Panc1 (cell line): ENCODE results near the gene ARHGAP32. TPM values are rescaled to one million over a fixed set of nuclear protein-coding genes. Genes with fewer than 3 reads are reported as not detected.
"Not testable (repeated sequence)": the region's sequence is repeated elsewhere in the genome, so short reads cannot be mapped to it uniquely, and the experiment has no call there.

ENCODE experiments used
- ATAC-seq: fragments of 200-7000 bp; cut with Tn5 transposase; 2 replicates; pipeline ENCODE4 v1.9.1; 2020; ENCODE audit warnings: mild to moderate bottlenecking, moderate library complexity
- BruUV-seq: library from RNA; stranded (reverse); fragments of 400-500 nt; replicated peaks from 2 replicates; lab custom pipeline; 2021; lab: Mats Ljungman, UMichigan
- CTCF ChIA-PET: fragments of 300-600 bp; sonication (Branson Sonifier 250); formaldehyde crosslinking; loops from one replicate; lab custom pipeline; 2022; ENCODE audit warnings: antibody characterized with exemption; lab: Charles Lee
- POLR2A ChIA-PET: fragments of 300-600 bp; sonication (Branson Sonifier 250); formaldehyde crosslinking; loops from one replicate; lab custom pipeline; 2022; ENCODE audit warnings: antibody characterized with exemption; lab: Charles Lee
- DNase-seq: peaks from one replicate; pipeline ENCODE4 v3.0.0-alpha.2; 2010; ENCODE audit warnings: low read depth, low spot score
- H3K27ac ChIP-seq: 2 replicates; pipeline ENCODE4 v1.5.1; 2011; ENCODE audit warnings: mild to moderate bottlenecking, low read length, inconsistent platforms
- H3K27me3 ChIP-seq: fragments of 200-500 bp; sonication (Bioruptor generic); 2 replicates; pipeline ENCODE4 v1.6.0; 2014; ENCODE audit warnings: low read length, inconsistent platforms; ENCODE audit not compliant: control insufficient read depth, insufficient read depth
- H3K36me3 ChIP-seq: fragments of 200-500 bp; sonication (Bioruptor generic); 2 replicates; pipeline ENCODE4 v1.5.1; 2014; ENCODE audit warnings: inconsistent platforms, mild to moderate bottlenecking, low read length, moderate library complexity; ENCODE audit not compliant: control insufficient read depth, insufficient read depth
- H3K4me1 ChIP-seq: 2 replicates; pipeline ENCODE4 v1.5.1; 2011; ENCODE audit warnings: inconsistent platforms, mild to moderate bottlenecking, low read length, moderate library complexity; ENCODE audit not compliant: control insufficient read depth, insufficient read depth
- H3K4me3 ChIP-seq, 2 experiments: 2 replicates each; pipeline ENCODE4 v1.5.1; 2011 to 2012; ENCODE audit warnings: low read depth in 2 of 2, low read length in 2 of 2, mild to moderate bottlenecking in 2 of 2, inconsistent platforms in 1 of 2, moderate library complexity in 1 of 2
- H3K9me3 ChIP-seq: fragments of 200-500 bp; sonication (Bioruptor generic); 2 replicates; pipeline ENCODE4 v1.5.1; 2014; ENCODE audit warnings: low read depth, mild to moderate bottlenecking, inconsistent platforms, low read length, moderate library complexity; ENCODE audit not compliant: control insufficient read depth, insufficient read depth
- CTCF ChIP-seq: fragments of 450-650 bp; IDR thresholded peaks from 2 replicates; pipeline ENCODE4 v1.5.1; 2017; ENCODE audit warnings: mild to moderate bottlenecking
- POLR2AphosphoS5 ChIP-seq: IDR thresholded peaks from 2 replicates; pipeline ENCODE4 v1.6.1; 2012; ENCODE audit warnings: mild to moderate bottlenecking, low read depth, low read length, moderate library complexity
- SIN3A ChIP-seq: IDR thresholded peaks from 2 replicates; pipeline ENCODE4 v1.6.1; 2012; ENCODE audit warnings: low read depth, mild to moderate bottlenecking, low read length, moderate library complexity, borderline replicate concordance; ENCODE audit not compliant: insufficient read depth
- TCF7L2 ChIP-seq: IDR thresholded peaks from 2 replicates; pipeline ENCODE4 v1.6.1; 2011; ENCODE audit warnings: mild to moderate bottlenecking, low read depth, low read length, inconsistent platforms
- in situ Hi-C: cut with HindIII; loops from 2 replicates; pipeline ENCODE4 v1.10.0; 2016; ENCODE audit warnings: low sequenced_read_pairs, low pct_unique_long_range_greater_than_20kb
- intact Hi-C: fragments of 100-400 bp; cut with micrococcal nuclease; formaldehyde crosslinking; loops from one replicate; pipeline ENCODE4 v1.10.0; 2022; ENCODE audit not compliant: unreplicated experiment
- total RNA-seq: library from RNA; stranded (reverse); gene quantifications from one replicate; pipeline ENCODE4 v1.2.1, GENCODE V29; 2021; ENCODE audit not compliant: unreplicated experiment
- TF ChIP-seq, protein P1 (sequence below), 2 experiments: IDR thresholded peaks; 2 replicates each; pipeline ENCODE4 v1.6.1; 2011 to 2012; ENCODE audit warnings: low read depth in 2 of 2, control low read depth in 1 of 2, low read length in 1 of 2, mild to moderate bottlenecking in 1 of 2, moderate library complexity in 1 of 2; ENCODE audit not compliant: insufficient read depth in 1 of 2

The ARHGAP32 gene
- total RNA-seq, 1 experiment from 2014 or later, result 44.6 TPM

- H3K4me1 ChIP-seq, result no peaks in the 10 kb centered on the region; the same call in 1 of the 2 replicates
- ATAC-seq (no peak), DNase-seq (no peak)
- in situ Hi-C loops, result no loop called here
- POLR2A ChIA-PET, result no interaction called here
- no peaks in the 10 kb centered on the region for H3K27me3 ChIP-seq
- BruUV-seq, result no TSS peak
- no peaks in the 10 kb centered on the region for H3K36me3 ChIP-seq
- intact Hi-C loops, result no loop called here
- no peaks in the 10 kb centered on the region for H3K9me3 ChIP-seq
- TF ChIP-seq TCF7L2, result no peak
- no peak for TF ChIP-seq SIN3A
- TF ChIP-seq, protein P1, sequence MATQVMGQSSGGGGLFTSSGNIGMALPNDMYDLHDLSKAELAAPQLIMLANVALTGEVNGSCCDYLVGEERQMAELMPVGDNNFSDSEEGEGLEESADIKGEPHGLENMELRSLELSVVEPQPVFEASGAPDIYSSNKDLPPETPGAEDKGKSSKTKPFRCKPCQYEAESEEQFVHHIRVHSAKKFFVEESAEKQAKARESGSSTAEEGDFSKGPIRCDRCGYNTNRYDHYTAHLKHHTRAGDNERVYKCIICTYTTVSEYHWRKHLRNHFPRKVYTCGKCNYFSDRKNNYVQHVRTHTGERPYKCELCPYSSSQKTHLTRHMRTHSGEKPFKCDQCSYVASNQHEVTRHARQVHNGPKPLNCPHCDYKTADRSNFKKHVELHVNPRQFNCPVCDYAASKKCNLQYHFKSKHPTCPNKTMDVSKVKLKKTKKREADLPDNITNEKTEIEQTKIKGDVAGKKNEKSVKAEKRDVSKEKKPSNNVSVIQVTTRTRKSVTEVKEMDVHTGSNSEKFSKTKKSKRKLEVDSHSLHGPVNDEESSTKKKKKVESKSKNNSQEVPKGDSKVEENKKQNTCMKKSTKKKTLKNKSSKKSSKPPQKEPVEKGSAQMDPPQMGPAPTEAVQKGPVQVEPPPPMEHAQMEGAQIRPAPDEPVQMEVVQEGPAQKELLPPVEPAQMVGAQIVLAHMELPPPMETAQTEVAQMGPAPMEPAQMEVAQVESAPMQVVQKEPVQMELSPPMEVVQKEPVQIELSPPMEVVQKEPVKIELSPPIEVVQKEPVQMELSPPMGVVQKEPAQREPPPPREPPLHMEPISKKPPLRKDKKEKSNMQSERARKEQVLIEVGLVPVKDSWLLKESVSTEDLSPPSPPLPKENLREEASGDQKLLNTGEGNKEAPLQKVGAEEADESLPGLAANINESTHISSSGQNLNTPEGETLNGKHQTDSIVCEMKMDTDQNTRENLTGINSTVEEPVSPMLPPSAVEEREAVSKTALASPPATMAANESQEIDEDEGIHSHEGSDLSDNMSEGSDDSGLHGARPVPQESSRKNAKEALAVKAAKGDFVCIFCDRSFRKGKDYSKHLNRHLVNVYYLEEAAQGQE (IDR thresholded peaks at IDR 0.05; ENCODE audit: insufficient read depth in 1 of 2, low read depth in 2 of 2, low read length in 1 of 2), result no peak
- no peak for TF ChIP-seq CTCF
- TF ChIP-seq POLR2AphosphoS5, result no peak
- CTCF ChIA-PET, result no interaction called here
- peak overlapping the region; percentile 54; the same call in 1 of the 2 replicates for H3K27ac ChIP-seq
- no peak overlapping the region for H3K4me3 ChIP-seq
Observed at GRCh38 chr11:129012880-129013279, 179.2 kb downstream of the ARHGAP32 start.

GRCh38 chr11:129006161-129006560 is 186.0 kb downstream of the ARHGAP32 start:
- TF ChIP-seq CTCF (no peak), SIN3A (no peak), POLR2AphosphoS5 (no peak), TCF7L2 (no peak)
- TF ChIP-seq, protein P1 (IDR thresholded peaks at IDR 0.05; ENCODE audit: insufficient read depth in 1 of 2, low read depth in 2 of 2, low read length in 1 of 2), result no peak
- H3K27ac ChIP-seq, result no peak overlapping the region
- H3K9me3 ChIP-seq, result no peaks in the 10 kb centered on the region
- ChIA-PET CTCF (no interaction called here), POLR2A (no interaction called here)
- no peaks in the 10 kb centered on the region for H3K27me3 ChIP-seq
- no peaks in the 10 kb centered on the region for H3K36me3 ChIP-seq
- H3K4me1 ChIP-seq, result no peaks in the 10 kb centered on the region
- intact Hi-C loops, result no loop called here
- in situ Hi-C loops, result loop anchor here (5.0 kb wide), 1 partner anchor 36 kb away; no protein-coding TSS in a partner anchor
- ATAC-seq (no peak), DNase-seq (no peak)
- no peak overlapping the region for H3K4me3 ChIP-seq
- no TSS peak for BruUV-seq

DNA sequence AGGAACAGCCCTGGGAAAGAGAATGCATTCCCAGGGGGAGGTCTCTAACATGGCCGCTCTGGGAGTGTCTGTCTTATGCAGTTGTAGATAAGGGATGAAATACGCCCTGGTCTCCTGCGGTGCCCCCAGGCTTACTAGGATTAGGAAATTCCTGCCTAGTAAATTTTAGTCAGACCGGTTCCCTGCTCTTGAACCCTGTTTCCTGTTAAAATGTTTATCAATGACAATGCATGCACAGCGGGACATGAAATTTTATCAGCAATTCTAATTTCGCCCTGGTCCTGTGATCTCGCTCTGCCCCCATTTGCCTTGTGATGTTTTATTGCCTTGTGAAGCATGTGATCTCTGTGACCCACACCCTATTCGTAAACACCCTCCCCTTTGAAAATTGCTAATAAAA is 193.0 kb downstream of the ARHGAP32 start:
- H3K4me1 ChIP-seq, BruUV-seq: not testable (repeated sequence)

More for the DNA sequence above, 193.0 kb downstream of the ARHGAP32 start:
- H3K9me3 ChIP-seq, in situ Hi-C loops, H3K27me3 ChIP-seq, POLR2A ChIA-PET, H3K36me3 ChIP-seq, intact Hi-C loops, ATAC-seq, H3K27ac ChIP-seq, H3K4me3 ChIP-seq, CTCF ChIA-PET, DNase-seq: not testable (repeated sequence)
